IMR-90 (cell line): ENCODE data around the gene PCCA. TPM values are rescaled to one million over a fixed set of nuclear protein-coding genes. Genes with fewer than 3 reads are reported as not detected.

Source experiments
- ATAC-seq: fragments of 200-7000 bp; cut with Tn5 transposase; 2 replicates; pipeline ENCODE4 v1.9.1; 2020; ENCODE audit warnings: low read depth, mild to moderate bottlenecking, moderate library complexity
- BruUV-seq: library from RNA; stranded (reverse); fragments of 400-500 nt; replicated peaks from 2 replicates; lab custom pipeline; 2021; lab: Mats Ljungman, UMichigan
- CTCF ChIA-PET: fragments of 300-600 bp; formaldehyde crosslinking; extraction: SDS; loops from one replicate; lab custom pipeline; 2021; ENCODE audit warnings: antibody characterized with exemption; lab: Yijun Ruan, JAX
- POLR2A ChIA-PET: fragments of 300-600 bp; sonication (Branson Sonifier 250); formaldehyde crosslinking; loops from one replicate; lab custom pipeline; 2022; ENCODE audit warnings: antibody characterized with exemption; ENCODE audit not compliant: unreplicated experiment; lab: Charles Lee
- DNase-seq: peaks from one replicate; pipeline ENCODE4 v3.0.0; 2013
- H2AFZ ChIP-seq: replicated peaks from 2 replicates; pipeline ENCODE3; 2013; ENCODE audit warnings: low read length, mild to moderate bottlenecking; ENCODE audit not compliant: poor library complexity
- H2AK5ac ChIP-seq: 2 replicates; pipeline ENCODE4 v1.6.1; 2013; ENCODE audit warnings: low read depth, low read length, inconsistent platforms
- H2AK9ac ChIP-seq: replicated peaks from 2 replicates; pipeline ENCODE3; 2013; ENCODE audit warnings: mild to moderate bottlenecking, low read depth, low read length, moderate library complexity; ENCODE audit not compliant: poor library complexity
- H2BK120ac ChIP-seq: 2 replicates; pipeline ENCODE4 v1.6.1; 2013; ENCODE audit warnings: low read depth, low read length, inconsistent platforms
- H2BK15ac ChIP-seq: 3 replicates; pipeline ENCODE4 v1.6.1; 2013; ENCODE audit warnings: low read depth, low read length, inconsistent platforms
- H2BK20ac ChIP-seq: 2 replicates; pipeline ENCODE4 v1.6.1; 2013; ENCODE audit warnings: low read depth, mild to moderate bottlenecking, inconsistent platforms, low read length, moderate library complexity
- H2BK5ac ChIP-seq: 2 replicates; pipeline ENCODE4 v1.6.1; 2013; ENCODE audit warnings: mild to moderate bottlenecking, low read depth, low read length, inconsistent platforms; ENCODE audit not compliant: poor library complexity, severe bottlenecking
- H3K14ac ChIP-seq: replicated peaks from 2 replicates; pipeline ENCODE4 v1.6.1; 2013; ENCODE audit warnings: low read depth, low read length, inconsistent platforms
- H3K18ac ChIP-seq: 2 replicates; pipeline ENCODE4 v1.6.1; 2013; ENCODE audit warnings: low read depth, low read length, control low read depth
- H3K23ac ChIP-seq: 2 replicates; pipeline ENCODE4 v1.6.1; 2013; ENCODE audit warnings: low read depth, low read length, inconsistent platforms
- H3K27ac ChIP-seq: 2 replicates; pipeline ENCODE4 v1.5.1; 2013; ENCODE audit warnings: mild to moderate bottlenecking, control low read depth, low read length; ENCODE audit not compliant: insufficient read depth
- H3K27me3 ChIP-seq: 2 replicates; pipeline ENCODE4 v1.6.1; 2013; ENCODE audit warnings: low read length; ENCODE audit not compliant: control insufficient read depth, insufficient read depth
- H3K36me3 ChIP-seq: 2 replicates; pipeline ENCODE4 v1.6.1; 2013; ENCODE audit warnings: low read length, mixed read lengths; ENCODE audit not compliant: control insufficient read depth, insufficient read depth
- H3K4ac ChIP-seq: 2 replicates; pipeline ENCODE4 v1.6.1; 2013; ENCODE audit warnings: low read depth, low read length, inconsistent platforms
- H3K4me1 ChIP-seq: 2 replicates; pipeline ENCODE4 v1.6.1; 2013; ENCODE audit warnings: low read length, mixed read lengths; ENCODE audit not compliant: control insufficient read depth, insufficient read depth
- H3K4me2 ChIP-seq: 2 replicates; pipeline ENCODE4 v1.6.1; 2013; ENCODE audit warnings: low read depth, mild to moderate bottlenecking, control low read depth, low read length, moderate library complexity
- H3K4me3 ChIP-seq: 2 replicates; pipeline ENCODE4 v1.5.1; 2013; ENCODE audit warnings: low read depth, mild to moderate bottlenecking, control low read depth, low read length, moderate library complexity; ENCODE audit not compliant: insufficient read depth
- H3K56ac ChIP-seq: 2 replicates; pipeline ENCODE4 v1.6.1; 2013; ENCODE audit warnings: low read length, inconsistent platforms; ENCODE audit not compliant: insufficient read depth; ENCODE audit errors: extremely low read depth
- H3K79me1 ChIP-seq, 2 experiments: 2 replicates each; pipeline ENCODE4 v1.6.1; 2013; ENCODE audit warnings: low read length in 2 of 2, inconsistent platforms in 1 of 2, low read depth in 1 of 2
- H3K9ac ChIP-seq: 2 replicates; pipeline ENCODE4 v1.6.1; 2013; ENCODE audit warnings: low read depth, low read length, control low read depth
- H3K9me1 ChIP-seq: 2 replicates; pipeline ENCODE4 v1.6.1; 2013; ENCODE audit warnings: low read length, inconsistent platforms; ENCODE audit not compliant: insufficient read depth
- H3K9me3 ChIP-seq: 2 replicates; pipeline ENCODE4 v1.6.1; 2013; ENCODE audit warnings: low read length; ENCODE audit not compliant: control insufficient read depth, insufficient read depth
- H4K20me1 ChIP-seq: 2 replicates; pipeline ENCODE4 v1.6.1; 2013; ENCODE audit warnings: low read length, inconsistent platforms; ENCODE audit not compliant: insufficient read depth
- H4K5ac ChIP-seq: 2 replicates; pipeline ENCODE4 v1.6.1; 2013; ENCODE audit warnings: mild to moderate bottlenecking, low read depth, low read length, control low read depth
- H4K8ac ChIP-seq, 2 experiments: 2 replicates each; pipeline ENCODE4 v1.6.1; 2013; ENCODE audit warnings: low read depth in 2 of 2, low read length in 2 of 2, control low read depth in 1 of 2, inconsistent platforms in 1 of 2
- H4K91ac ChIP-seq: 2 replicates; pipeline ENCODE4 v1.6.1; 2013; ENCODE audit warnings: low read depth, low read length, inconsistent platforms; ENCODE audit not compliant: insufficient read depth
- CEBPB ChIP-seq: IDR thresholded peaks from 2 replicates; pipeline ENCODE4 v1.6.1; 2012; ENCODE audit warnings: low read depth, low read length, improper control_type of control experiment
- CHD1 ChIP-seq: IDR thresholded peaks from 2 replicates; pipeline ENCODE4 v1.6.1; 2012; ENCODE audit warnings: low read depth, low read length, improper control_type of control experiment
- CTCF ChIP-seq: conservative IDR thresholded peaks from 2 replicates; pipeline ENCODE4 v1.5.1; 2012; ENCODE audit warnings: mild to moderate bottlenecking, low read depth, low read length, improper control_type of control experiment
- ELK1 ChIP-seq: fragments of 150-350 bp; IDR thresholded peaks from 2 replicates; pipeline ENCODE4 v1.6.1; 2016; ENCODE audit warnings: low read depth, mild to moderate bottlenecking, low read length, moderate library complexity, borderline replicate concordance
- FOS ChIP-seq: fragments of 150-350 bp; IDR thresholded peaks from 2 replicates; pipeline ENCODE4 v1.6.1; 2016; ENCODE audit warnings: low read depth, low read length
- MAFK ChIP-seq: IDR thresholded peaks from 2 replicates; pipeline ENCODE4 v1.6.1; 2012; ENCODE audit warnings: low read depth, low read length, improper control_type of control experiment
- MAZ ChIP-seq: IDR thresholded peaks from 2 replicates; pipeline ENCODE4 v1.6.1; 2012; ENCODE audit warnings: low read depth, mild to moderate bottlenecking, low read length, improper control_type of control experiment, moderate library complexity, borderline replicate concordance
- MXI1 ChIP-seq: IDR thresholded peaks from 2 replicates; pipeline ENCODE4 v1.6.1; 2012; ENCODE audit warnings: low read depth, mild to moderate bottlenecking, low read length, moderate library complexity, borderline replicate concordance
- NFE2L2 ChIP-seq: fragments of 150-350 bp; IDR thresholded peaks from 2 replicates; pipeline ENCODE4 v1.6.1; 2016; ENCODE audit warnings: low read depth, mild to moderate bottlenecking, low read length
- POLR2A ChIP-seq: IDR thresholded peaks from 2 replicates; pipeline ENCODE4 v1.6.1; 2012; ENCODE audit warnings: mild to moderate bottlenecking, low read depth, low read length
- RAD21 ChIP-seq: IDR thresholded peaks from 2 replicates; pipeline ENCODE4 v1.6.1; 2012; ENCODE audit warnings: low read length, improper control_type of control experiment
- RCOR1 ChIP-seq: IDR thresholded peaks from 2 replicates; pipeline ENCODE4 v1.6.1; 2012; ENCODE audit warnings: mild to moderate bottlenecking, low read length, improper control_type of control experiment; ENCODE audit not compliant: insufficient replicate concordance
- RFX5 ChIP-seq: IDR thresholded peaks from 2 replicates; pipeline ENCODE4 v1.8.0; 2012; ENCODE audit warnings: low read depth, mild to moderate bottlenecking, low read length, moderate library complexity
- SMC3 ChIP-seq: fragments of 150-350 bp; IDR thresholded peaks from 2 replicates; pipeline ENCODE4 v1.6.1; 2016; ENCODE audit warnings: low read depth, mild to moderate bottlenecking, antibody characterized with exemption, low read length, moderate library complexity
- USF2 ChIP-seq: fragments of 150-350 bp; IDR thresholded peaks from 2 replicates; pipeline ENCODE4 v1.6.1; 2017; ENCODE audit warnings: mild to moderate bottlenecking, antibody characterized with exemption, low read length, low read depth
- WGBS, 2 experiments: methylation state at CpG; one replicate each; pipeline versions ENCODE4 v1.1.5 to v1.1.7; 2013; ENCODE audit warnings: missing lambda C conversion rate in 2 of 2; ENCODE audit not compliant: insufficient read length in 1 of 2; ENCODE audit errors: extremely low coverage in 2 of 2; 5-methylcytosine and 5-hydroxymethylcytosine counted together
- dilution Hi-C: fragments of 300-500 bp; cut with HindIII; formaldehyde crosslinking; loops from one replicate; pipeline ENCODE4 v1.14.3; 2018; ENCODE audit warnings: low sequenced_read_pairs; ENCODE audit not compliant: unreplicated experiment
- in situ Hi-C: fragments of 300-500 bp; cut with MboI; formaldehyde crosslinking; loops from 3 replicates; pipeline ENCODE4 v1.14.3; 2019; ENCODE audit warnings: low sequenced_read_pairs, inconsistent platforms, mixed read lengths
- intact Hi-C: fragments of 100-400 bp; cut with micrococcal nuclease; formaldehyde crosslinking; loops from 2 replicates; pipeline ENCODE4 v1.10.0; 2022
- polyA plus RNA-seq, 3 experiments: library from polyadenylated mRNA; depleted of rRNA; stranded (reverse); fragments of >200 nt; gene quantifications; 2 replicates each; pipeline ENCODE4 v1.2.3, GENCODE V29; 2012; ENCODE audit warnings: low replicate concordance in 1 of 3
- total RNA-seq: library from RNA; depleted of rRNA; stranded (reverse); fragments of >200 nt; gene quantifications from 2 replicates; pipeline ENCODE4 v1.2.3, GENCODE V29; 2012

PCCA gene
- total and polyA plus RNA-seq, 2 of the 4 experiments (the other 2 are of a cell fraction), result 7.6 to 24.0 TPM

GRCh38 chr13:100549316-100549715 is 460.4 kb downstream of the PCCA start:
- no peak overlapping the region for H2BK5ac ChIP-seq
- dilution Hi-C loops (no loop called here), in situ Hi-C loops (loop anchor here (10.0 kb wide), 1 partner anchor 895 kb away; no protein-coding TSS in a partner anchor), intact Hi-C loops (no loop called here)
- ChIA-PET CTCF (no interaction called here), POLR2A (no interaction called here)
- H3K27ac ChIP-seq, result no peak overlapping the region
- no peak overlapping the region for H3K4ac ChIP-seq
- H3K14ac ChIP-seq, result no peak overlapping the region
- no peaks in the 10 kb centered on the region for H3K9me3 ChIP-seq
- no peaks in the 10 kb centered on the region for H3K36me3 ChIP-seq
- DNase-seq, result no peak
- H4K5ac ChIP-seq, result no peak overlapping the region
- H4K20me1 ChIP-seq, result no peaks in the 10 kb centered on the region
- BruUV-seq, result no TSS peak
- no peak overlapping the region for H2AFZ ChIP-seq
- no peak overlapping the region for H3K4me2 ChIP-seq
- no peak overlapping the region for H3K23ac ChIP-seq
- H3K9ac ChIP-seq, result no peak overlapping the region
- H3K27me3 ChIP-seq, result no peaks in the 10 kb centered on the region
- TF ChIP-seq RFX5, result no peak
- TF ChIP-seq USF2, result no peak
- TF ChIP-seq SMC3, result no peak
- TF ChIP-seq ELK1, result no peak
- TF ChIP-seq RCOR1, result no peak
- TF ChIP-seq CEBPB, result no peak
- TF ChIP-seq CHD1, result no peak
- no peak for TF ChIP-seq FOS
- TF ChIP-seq POLR2A, result no peak
- no peak for TF ChIP-seq CTCF
- no peak for TF ChIP-seq MXI1
- no peak for TF ChIP-seq MAZ
- TF ChIP-seq RAD21, result no peak
- TF ChIP-seq MAFK, result no peak
- no peak for TF ChIP-seq NFE2L2
- no peak overlapping the region for H3K4me3 ChIP-seq
- H2BK120ac ChIP-seq, result no peak overlapping the region
- no peak overlapping the region for H2AK9ac ChIP-seq
- no peak overlapping the region for H4K8ac ChIP-seq
- no peak overlapping the region for H3K18ac ChIP-seq
- no peak overlapping the region for H2BK20ac ChIP-seq
- no peak overlapping the region for H4K91ac ChIP-seq
- H3K9me1 ChIP-seq, result no peaks in the 10 kb centered on the region
- WGBS, 2 experiments, result no CpG with 5 or more reads among the region's 9 CpGs
- no peaks in the 10 kb centered on the region for H3K79me1 ChIP-seq
- H3K56ac ChIP-seq, result no peak overlapping the region
- H2BK15ac ChIP-seq, result no peak overlapping the region
- H2AK5ac ChIP-seq, result no peak overlapping the region
- no peak for ATAC-seq
- peaks cover 2% of the 10 kb centered on the region; the same call in 1 of the 2 replicates for H3K4me1 ChIP-seq
